ENCODE results near the gene VAPB. TPM values are rescaled to one million over a fixed set of nuclear protein-coding genes. Genes with fewer than 3 reads are reported as not detected.

The VAPB gene
- total RNA-seq, 2 donors from 2014 or later = 30.0 to 34.3 TPM

Other genes with a start within 250 kb of the VAPB start
- gene ANKRD60, start 160.6 kb upstream of the VAPB start, total RNA-seq = not detected
- 10 to 100 TPM; 12.2 to 16.2 TPM for gene RAB22A, start 79.5 kb upstream of the VAPB start, total RNA-seq
- gene APCDD1L, start 126.2 kb downstream of the VAPB start, total RNA-seq = not detected

Measured in natural killer cell treated with Interleukin-12 subunit alpha and Interleukin-12 subunit beta and Interleukin-15 and Interleukin-18, amount 100 ng/mL, for 72 hours (primary cell).